Left hindlimb (tissue), 1 donor: ENCODE measurements around the gene THAP9.
"Not testable (repeated sequence)": the region's sequence is repeated elsewhere in the genome, so short reads cannot be mapped to it uniquely, and the experiment has no call there.

Experiments
- DNase-seq: peaks from one replicate; pipeline ENCODE4 v3.0.0-alpha.2; 2018

THAP9 gene, protein sequence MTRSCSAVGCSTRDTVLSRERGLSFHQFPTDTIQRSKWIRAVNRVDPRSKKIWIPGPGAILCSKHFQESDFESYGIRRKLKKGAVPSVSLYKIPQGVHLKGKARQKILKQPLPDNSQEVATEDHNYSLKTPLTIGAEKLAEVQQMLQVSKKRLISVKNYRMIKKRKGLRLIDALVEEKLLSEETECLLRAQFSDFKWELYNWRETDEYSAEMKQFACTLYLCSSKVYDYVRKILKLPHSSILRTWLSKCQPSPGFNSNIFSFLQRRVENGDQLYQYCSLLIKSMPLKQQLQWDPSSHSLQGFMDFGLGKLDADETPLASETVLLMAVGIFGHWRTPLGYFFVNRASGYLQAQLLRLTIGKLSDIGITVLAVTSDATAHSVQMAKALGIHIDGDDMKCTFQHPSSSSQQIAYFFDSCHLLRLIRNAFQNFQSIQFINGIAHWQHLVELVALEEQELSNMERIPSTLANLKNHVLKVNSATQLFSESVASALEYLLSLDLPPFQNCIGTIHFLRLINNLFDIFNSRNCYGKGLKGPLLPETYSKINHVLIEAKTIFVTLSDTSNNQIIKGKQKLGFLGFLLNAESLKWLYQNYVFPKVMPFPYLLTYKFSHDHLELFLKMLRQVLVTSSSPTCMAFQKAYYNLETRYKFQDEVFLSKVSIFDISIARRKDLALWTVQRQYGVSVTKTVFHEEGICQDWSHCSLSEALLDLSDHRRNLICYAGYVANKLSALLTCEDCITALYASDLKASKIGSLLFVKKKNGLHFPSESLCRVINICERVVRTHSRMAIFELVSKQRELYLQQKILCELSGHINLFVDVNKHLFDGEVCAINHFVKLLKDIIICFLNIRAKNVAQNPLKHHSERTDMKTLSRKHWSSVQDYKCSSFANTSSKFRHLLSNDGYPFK

DNA sequence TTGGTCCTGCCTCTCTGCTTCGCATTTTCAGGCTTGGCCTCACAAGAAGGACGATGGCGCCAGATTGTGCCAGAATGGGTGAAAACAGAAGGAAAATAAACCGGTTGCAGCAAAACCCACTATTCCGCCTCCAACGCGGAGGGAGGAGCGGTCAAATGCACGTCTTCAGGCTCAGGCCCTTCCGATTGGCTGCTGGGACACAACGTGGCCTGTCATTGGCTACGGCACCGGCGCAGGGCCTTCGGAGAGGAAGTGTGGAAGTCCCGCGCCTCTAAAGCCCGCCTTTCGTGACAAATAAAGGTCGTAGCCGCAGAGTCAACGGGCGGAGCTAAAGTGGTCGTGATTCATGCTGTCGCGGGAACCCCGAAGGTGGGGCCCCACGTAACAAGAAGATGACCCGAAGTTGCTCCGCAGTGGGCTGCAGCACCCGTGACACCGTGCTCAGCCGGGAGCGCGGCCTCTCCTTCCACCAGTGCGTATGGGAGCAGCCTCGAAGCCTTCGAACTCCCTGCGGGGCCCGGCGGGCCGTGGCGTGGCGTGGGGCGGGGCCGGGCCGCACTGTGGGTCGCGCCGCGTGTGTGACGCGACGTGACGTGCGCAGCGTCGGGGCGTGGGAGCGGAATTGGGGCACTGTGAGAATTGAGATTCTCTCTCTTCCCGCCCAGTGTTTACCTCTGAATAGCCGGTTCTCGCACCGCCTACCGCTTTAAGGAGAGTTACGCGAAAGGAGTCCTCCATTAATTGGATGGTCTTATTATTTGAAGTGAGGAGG is at the start of gene THAP9:
Gene THAP9 (plus strand): TSS at position 325 of the 772 bp plus-strand sequence. CDS start 68 bp downstream, at position 393.
- DNase-seq = peak; percentile 99

DNA sequence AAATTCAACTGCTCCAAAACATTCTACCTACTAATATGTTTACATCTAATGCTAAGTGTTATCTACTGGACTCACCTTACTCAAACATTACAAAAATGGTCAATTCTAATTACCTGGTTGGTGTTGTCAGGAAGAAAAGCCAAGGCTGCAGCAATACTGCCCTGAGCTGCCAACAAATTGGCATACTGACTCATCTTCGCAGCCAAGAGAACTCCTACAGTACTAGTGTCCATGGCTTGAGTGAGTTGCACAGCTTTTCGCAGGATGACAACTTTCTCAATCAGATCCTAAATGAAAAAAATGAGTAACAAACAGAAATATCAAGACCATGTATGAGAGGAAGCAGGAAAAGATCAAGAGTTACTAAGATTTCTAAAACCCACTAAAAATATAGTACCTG is 49.2 kb upstream of the THAP9 start:
- no peak for DNase-seq

DNA sequence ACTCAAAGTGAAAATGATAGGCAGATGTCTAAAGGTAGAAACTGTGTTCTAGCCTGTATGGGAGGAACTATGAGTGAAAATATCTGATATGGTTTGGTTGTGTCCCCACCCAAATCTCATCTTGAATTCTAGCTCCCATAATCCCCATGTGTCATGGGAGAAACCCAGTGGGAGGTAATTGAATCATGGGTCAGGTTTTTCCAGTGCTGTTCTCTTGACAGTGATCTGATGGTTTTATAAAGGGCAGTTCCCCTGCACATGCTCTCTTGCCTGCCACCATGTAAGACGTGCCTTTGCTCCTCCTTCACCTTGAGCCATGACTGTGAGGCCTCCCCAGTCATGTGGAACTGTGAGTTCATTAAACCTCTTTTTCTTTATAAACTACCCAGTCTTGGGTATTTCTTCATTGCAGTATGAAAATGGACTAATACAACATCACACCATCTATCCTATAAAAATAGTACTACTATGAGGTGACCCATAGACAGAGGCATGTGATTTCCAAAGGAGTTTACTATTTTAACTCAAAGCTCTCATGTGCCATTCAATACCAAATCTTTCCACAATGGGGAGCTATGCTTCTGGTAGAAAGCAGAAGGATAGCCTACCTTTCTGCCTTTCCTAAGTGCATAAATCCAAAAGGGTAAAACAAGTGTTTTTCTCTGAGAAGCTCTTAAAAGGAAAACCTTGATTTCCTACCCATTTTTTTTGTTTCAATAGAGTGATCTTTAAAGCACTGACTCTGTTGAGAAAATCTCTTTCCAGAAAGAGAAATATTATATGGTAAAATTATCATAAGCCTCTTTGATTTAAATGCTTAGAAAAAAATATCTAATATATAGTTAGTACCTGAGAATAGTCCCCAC is 48.4 kb upstream of the THAP9 start:
- no peak for DNase-seq

DNA sequence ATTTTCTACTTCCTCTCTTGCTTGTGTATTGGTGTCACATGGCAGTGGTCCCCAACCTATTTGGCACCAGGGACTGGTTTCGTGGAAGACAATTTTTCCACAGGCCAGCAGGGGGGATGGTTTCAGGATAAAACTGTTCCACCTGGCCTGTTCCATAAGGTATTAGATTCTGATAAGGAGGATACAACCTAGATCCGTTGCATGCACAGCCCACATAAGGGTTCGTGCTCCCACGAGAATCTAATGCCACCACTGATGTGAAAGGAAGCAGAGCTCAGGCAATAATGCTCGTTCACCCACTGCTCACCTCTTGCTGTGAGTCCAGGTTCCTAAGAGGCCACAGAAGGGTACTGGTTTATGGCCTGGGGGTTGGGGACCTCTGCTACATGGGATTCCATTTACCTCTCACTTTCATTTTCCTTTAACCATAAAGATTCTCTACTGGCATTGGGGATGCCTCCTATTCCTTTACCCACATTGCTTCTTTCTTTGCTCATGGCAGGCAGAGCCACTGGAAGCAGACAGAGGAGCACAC is 47.7 kb upstream of the THAP9 start:
- no peak for DNase-seq

DNA sequence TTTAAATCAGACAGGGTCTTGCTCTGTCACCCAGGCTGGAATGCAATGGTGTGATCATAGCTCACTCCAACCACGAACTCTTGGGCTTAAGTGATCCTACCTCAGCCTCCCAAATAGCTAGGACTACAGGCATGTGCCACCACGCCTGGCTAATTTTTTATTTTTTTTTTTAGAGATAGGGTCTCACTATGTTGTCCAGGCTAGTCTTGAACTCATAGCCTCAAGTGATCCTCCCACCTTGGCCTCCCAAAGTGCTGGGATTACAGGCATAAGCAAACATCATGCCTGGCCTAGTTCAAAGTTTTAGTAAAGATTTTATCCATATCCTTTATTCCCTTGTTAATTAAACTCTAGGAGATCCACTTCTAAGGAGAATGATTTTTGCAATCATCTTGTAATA is 40.0 kb upstream of the THAP9 start:
- not testable (repeated sequence) for DNase-seq

DNA sequence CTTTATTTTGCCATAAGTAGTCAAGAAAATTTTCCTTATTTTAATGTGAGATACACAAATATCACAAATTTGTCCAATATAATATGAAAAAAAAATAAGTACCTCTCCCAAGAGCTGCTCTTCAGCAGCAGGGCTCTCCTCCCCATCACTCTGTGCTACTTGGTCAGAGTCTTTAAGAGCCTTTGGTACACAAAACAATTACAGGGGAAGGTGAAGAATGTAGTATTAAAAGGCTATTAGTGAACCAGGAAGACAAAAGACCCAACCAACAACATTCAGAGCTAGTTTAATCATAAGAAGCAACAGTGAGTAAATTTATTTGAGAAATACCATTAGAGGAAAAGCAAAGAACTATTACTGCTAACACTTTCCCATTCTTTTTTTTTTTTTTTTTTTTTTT is 39.0 kb upstream of the THAP9 start:
- DNase-seq = no peak

DNA sequence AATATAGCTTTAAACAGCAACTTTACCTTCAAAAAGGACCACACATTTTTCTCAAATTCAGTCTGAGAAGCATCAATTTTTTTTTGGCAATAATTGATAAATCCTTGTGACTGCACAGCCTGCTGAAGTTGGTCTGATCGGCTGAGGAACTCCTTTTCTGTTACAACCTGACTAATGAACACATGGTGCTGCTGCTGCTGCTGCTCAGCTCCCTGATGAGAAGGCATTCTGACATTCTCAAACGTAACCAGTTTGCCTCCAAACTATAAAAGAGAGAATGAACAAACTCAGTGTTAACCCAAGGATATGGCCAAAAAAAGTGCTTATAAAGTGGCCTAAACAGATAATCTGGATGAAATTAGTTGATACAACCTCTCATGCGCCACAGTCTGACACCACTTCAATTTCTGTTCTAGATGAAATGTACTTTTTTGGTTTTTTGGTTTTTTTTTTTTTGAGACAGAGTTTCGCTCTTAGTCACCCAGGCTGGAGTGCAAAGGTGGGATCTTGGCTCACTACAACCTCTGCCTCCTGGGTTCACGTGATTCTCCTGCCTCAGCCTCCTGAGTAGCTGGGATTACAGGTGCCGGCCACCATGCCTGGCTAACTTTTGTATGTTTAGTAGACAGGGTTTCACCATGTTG is 36.1 kb upstream of the THAP9 start:
- DNase-seq = no peak

DNA sequence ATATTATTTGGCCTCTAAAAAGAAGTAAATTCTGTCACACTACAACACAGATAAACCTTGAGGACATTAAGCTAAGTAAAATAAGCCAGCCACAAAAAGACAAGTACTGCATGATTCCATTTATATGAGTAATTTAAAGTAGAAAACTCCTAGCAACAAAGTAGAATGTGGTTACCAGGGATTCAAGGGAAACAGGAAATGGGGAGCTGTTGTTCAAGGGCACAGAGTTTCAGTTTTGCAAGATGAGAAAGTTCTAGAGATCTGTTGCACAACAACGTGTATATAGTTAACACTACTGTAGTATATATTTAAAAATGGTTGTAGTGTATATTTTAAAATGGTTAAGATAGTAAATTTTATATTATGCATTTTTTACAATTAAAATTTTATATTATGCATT is 34.9 kb upstream of the THAP9 start:
- no peak for DNase-seq

DNA sequence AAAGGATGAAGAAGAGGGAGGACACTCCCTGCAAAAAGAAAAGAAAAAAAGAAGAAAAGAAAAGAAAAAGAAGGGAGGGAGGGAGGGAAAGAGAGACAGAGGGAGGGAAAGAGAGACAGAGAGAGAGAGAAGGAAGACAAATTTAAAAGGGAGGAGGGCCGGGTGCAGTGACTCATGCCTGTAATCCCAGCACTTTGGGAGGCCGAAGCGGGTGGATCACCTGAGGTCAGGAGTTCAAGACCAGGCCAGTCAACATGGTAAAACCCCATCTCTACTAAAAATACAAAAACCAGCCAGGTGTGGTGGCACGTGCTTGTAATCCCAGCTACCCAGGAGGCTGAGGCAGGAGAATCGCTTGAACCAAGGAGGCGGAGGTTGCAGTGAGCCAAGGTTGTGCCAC is 34.5 kb upstream of the THAP9 start:
- DNase-seq = not testable (repeated sequence)

DNA sequence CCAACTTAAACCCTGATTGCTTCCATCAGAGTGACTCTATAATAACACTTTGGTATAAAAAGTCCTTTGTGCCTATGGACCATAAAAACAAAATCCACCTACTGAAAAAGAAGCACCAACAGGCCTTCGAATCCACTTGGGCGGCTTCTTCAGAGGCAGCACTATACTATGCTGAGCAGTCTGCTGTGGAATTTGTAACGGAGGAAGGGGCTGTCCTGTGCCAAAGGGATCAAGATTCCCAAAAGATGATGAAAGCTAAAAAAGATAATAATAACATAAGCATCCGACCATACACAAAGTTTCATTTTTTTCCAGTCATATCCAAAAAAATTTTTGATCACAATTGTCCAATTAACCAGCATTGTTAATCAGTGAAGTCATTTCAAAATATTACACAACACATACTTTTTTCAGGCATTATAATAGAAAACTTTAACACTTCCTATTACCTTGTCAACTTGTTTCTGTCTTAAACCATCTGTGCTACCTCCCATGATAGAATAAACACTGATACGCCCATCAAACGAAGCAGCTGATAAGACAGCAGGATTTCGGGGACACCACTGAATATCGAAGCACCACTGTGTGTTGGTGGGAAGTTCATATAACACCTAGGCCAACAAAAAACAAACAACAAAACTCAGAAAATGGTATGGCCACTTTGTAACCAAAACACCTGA is 33.7 kb upstream of the THAP9 start:
- DNase-seq = no peak

DNA sequence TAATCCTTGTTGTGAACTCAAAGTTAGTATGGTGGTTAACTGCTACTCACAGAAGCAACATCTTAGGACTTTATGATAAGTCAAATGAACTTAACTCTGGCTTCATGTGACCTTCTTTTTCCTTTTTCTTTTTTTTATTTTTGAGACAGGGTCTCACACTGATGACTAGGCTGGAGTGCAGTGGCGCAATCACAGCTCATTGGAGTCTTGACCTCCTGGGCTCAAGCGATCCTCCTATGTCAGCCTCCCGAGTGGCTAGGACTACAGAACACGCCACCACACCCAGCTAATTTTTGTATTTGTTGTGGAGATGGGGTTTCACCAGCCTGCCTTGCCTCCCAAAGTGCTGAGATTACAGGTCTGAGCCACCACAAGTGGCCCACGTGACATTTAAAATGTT is 32.0 kb upstream of the THAP9 start:
- no peak for DNase-seq

DNA sequence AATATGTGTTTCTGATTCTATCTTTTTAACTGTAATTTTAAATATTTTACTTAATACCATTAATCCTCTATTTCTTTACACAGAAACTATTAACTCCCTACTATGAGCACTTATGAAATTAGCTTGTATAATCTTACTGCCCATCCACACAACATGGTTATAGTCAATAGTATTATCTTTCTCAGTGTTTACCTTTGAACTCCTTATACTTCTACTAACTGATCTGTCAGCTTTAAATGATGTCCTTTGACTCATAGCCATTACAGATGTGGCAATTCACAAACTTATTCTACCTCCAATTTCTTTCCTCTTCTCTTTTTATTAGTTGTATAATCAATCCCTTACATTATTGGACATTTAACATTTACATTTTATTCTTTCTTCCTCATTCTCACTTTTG is 15.1 kb upstream of the THAP9 start:
- no peak for DNase-seq

DNA sequence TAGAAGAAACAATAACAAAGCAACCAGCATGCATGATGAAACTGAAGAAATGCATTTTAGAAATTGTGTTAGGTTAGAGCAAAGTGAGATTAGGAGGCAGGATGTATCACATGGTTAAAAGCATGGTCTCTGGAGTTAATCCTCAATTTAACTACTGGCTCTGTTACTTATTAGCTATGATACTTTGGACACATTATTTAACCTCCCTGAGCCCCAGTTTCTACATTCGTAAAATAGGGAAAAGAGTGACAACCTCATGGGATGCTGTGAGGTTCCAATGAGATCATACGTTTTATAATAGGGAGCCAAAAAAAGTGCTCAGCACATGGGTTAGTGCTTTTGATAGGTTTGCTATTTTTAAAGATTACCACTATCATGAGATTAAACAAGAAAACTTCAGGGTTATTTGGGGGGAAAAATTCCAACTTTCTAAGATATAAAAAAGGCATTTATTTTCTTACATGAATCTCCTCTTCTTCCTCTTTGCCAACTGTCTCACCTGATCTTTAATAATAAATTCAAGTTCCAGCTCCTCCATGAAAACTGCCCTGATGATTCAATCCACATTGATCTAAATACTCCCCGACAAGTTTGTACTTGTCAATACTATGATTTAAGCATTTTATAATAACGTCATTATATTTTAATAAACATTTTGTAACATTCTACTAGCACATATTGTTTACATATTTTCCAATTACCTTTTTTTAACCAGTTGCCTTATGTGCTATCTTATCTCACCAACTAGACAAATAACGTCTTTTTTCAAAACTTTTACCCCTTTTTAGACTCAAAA is 14.2 kb upstream of the THAP9 start:
- DNase-seq = no peak

DNA sequence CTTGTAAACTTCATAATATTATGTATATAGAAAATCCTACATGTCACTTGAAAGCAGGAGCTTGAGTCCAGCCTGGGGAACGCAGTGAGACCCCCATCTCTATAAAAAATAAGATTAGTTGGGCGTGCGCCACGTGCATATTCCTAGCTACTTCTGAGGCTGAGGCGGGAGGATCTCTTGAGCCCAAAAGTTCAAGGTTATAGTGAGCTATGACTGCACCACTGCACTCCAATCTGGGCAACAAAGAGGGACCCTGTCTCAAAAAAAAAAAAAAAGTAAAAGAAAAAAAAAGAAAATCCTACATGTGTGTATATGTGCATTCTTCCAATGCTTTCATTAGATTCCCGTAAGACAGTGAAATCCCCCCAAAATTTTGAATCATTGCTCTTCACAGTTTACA is 11.2 kb upstream of the THAP9 start:
- DNase-seq = no peak

DNA sequence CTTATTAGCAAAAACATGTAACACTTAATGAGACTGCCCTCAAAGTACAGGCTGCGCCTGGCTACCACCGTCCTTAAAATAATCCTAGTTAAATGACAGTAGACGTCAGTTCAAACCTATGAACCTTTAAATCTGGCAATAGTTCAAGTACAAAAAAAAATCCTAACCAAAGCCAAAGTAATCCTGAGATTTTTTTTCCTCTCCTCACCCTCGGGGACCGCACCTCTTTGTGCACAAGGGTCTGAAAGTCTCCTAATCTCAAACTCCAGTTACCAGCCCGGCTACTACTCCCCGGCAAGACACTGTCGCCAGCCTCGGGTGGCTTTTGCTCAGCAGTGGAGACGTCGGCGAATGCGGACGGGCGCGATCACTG is 10.0 kb upstream of the THAP9 start:
- DNase-seq = no peak

DNA sequence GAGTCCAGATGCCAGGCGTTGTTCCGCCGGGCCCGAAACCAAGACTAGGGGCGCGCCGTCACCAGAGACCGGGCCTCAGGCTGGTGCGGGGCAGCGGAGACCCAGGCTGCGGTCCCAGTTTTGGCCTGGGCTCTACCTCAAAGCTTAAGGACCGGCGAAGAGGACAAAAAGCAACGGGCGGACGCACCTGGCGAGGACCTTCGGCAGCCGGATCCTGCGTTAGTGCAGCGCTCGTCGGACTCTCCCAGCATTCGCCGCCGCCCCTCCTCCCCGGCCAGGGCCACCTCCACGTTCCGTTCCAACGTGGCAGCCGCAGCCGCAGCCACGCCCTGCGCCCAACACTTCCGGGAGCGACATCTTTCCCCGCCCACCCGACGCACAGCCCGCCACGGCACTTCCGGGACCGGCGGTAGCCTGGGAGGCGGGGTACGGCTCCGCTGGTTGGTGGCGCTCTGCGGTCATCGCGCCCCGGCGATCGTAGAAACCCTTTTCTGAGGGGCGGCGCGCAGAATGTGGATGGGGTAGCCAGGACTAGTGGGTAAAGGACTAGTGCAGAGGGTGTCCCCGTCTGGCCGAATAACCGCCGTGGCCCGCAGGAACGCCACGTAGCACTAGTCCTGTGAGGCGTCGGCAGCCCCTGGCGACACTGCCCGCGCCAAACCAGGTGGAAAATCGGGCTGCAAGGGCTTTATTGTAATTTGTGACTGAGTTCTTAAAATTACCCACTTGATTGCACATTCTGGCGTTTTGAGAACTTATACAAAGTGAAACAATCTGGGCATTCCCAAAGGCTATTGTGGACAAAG is 9.4 kb upstream of the THAP9 start, which contains the start of gene SEC31A:
Gene SEC31A (minus strand): TSS at position 253 of the 806 bp plus-strand sequence. CDS start 9,217 bp downstream, outside the sequence.
- DNase-seq = peak; percentile 97

DNA sequence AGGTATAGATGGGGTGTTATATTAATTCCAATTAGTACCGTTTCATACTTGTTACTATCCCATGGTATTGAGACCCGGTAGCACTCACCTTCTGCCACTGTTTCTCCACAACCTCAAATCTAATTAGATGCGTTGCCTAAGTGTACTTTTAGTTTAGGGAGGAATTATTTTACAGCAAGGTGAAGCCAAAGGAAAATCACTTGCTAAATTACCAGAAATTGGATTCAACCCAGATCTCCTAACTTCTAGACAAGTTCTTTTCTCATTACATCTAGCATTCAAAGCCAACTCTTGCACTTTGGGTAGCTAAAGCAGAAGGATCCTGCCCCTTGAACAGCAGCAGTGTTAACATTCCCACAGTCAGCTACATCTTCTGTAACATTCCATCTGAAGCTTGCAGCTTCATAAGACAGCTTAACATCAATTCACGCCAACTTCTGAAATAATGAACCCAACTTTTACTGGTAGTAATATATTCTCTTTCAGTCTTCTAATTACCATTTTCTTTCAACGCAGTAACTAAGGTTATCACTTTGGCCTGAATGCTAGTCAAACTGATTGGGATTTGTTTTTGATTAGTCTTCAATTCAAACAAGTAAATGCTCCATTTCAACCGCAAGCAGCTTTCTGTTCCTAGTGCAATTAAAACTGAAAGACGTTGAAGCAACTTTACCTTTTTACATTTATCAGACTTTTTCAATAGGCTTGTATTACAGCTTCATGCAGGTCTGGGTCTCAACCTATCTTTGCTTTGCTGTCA is 8.6 kb upstream of the THAP9 start:
- DNase-seq = no peak

DNA sequence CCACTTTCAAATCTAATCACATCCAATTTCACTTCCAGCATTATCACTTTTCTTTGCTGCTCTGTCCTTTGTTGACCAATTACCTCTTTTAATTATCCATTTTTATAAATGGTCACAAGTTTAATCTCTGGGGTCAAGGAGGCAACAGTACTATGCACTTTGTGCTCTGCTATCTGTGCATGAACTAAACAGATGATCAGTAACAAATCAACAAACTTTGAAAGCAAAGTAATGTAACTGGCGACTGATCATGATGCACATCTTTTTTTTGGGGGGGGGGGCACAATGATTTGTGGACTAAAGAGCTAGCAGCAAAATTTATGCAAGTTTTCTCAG is 8.1 kb upstream of the THAP9 start:
- no peak for DNase-seq
